ENCODE data around the gene RPL13A. TPM values are rescaled to one million over a fixed set of nuclear protein-coding genes. Genes with fewer than 3 reads are reported as not detected.
"Not testable (repeated sequence)": the region's sequence is repeated elsewhere in the genome, so short reads cannot be mapped to it uniquely, and the experiment has no call there.

The RPL13A gene
- total and polyA plus RNA-seq, 2 of the 4 experiments (the other 2 are of a cell fraction), result 1,477 to 2,069 TPM

DNA sequence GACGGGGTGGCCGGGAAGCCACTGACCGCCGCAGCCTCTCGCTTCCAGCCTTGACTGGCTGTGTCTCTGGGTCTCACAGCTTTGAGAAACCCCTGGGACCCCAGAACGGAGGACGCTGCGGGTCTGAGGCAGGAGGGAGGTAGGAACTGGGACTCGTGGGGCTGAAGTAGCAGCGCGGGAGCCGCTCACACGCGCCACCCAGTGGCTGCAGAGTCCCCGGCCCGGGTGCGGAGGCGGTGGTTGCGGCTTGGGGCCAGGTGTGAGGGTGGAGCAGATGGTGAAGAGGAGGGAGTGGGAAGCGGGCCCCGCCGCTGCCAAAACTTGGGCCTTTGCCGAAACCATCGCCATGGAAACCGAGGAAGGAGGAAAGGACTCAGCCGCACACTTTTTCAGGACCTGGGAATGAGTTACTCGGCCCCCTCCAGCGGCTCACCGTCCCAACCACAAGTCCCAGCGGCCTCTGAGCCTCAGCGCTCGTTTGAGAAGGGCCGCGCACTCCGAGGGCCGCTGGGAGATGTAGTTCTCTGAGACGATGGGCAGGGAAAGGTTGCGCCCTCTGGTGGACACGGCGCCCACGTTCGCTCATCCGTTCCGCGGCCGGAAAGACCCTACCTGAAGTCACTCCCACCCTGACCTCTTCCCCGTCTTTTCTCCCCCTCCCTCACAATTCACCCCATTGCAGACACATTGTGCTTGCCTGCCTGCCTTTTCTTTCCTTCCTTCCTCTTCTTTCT is 43.9 kb upstream of the RPL13A start (continued):
- TF ChIP-seq RCOR1 (IDR thresholded peaks at IDR 0.05; ENCODE audit: insufficient replicate concordance, low read length), result no peak
- no peak for TF ChIP-seq NFE2L2 (IDR thresholded peaks at IDR 0.05; ENCODE audit: low read depth, low read length)
- no peak for TF ChIP-seq RFX5 (IDR thresholded peaks at IDR 0.05; ENCODE audit: low read depth, low read length)

DNA sequence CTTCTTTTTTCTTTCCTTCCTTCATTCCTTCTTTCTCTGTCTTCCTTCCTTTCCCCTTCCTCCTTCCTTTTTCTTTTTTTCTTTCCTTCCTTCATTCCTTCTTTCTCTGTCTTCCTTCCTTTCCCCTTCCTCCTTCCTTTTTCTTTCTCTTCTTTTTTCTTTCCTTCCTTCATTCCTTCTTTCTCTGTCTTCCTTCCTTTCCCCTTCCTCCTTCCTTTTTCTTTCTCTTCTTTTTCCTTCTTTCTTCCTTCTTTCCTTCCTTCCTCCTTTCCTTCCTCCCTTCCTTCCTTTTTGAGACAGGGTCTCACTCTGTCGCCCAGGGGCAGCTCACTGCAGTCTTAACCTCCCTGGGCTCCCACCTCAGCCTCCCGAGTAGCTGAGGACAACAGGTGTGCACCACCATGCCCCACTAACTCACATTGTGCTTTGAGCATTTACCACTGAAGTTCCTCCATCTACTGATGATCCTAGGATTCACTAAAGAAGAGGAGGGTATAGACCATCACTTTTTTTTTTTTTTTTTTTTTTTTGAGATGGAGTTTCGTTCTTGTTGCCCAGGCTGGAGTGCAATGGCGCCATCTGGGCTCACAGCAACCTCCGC is 43.2 kb upstream of the RPL13A start:
- in situ Hi-C loops (cut with MboI; ENCODE audit: low sequenced_read_pairs), result loop anchor here (10.0 kb wide), 1 partner anchor 49 kb away; no protein-coding TSS in a partner anchor
- intact Hi-C loops (cut with micrococcal nuclease); H3K4ac ChIP-seq (ENCODE audit: low read depth, low read length); H3K9me1 ChIP-seq (ENCODE audit: insufficient read depth, low read length); H4K91ac ChIP-seq (ENCODE audit: insufficient read depth, low read depth, low read length); H4K5ac ChIP-seq (ENCODE audit: low read depth, low read length); dilution Hi-C loops (cut with HindIII; ENCODE audit: low sequenced_read_pairs, unreplicated experiment); H2BK5ac ChIP-seq (ENCODE audit: low read depth, low read length, poor library complexity, severe bottlenecking); DNase-seq; H3K9me3 ChIP-seq (ENCODE audit: control insufficient read depth, insufficient read depth, low read length); H3K9ac ChIP-seq (ENCODE audit: low read depth, low read length); POLR2A ChIA-PET (ENCODE audit: unreplicated experiment); H3K4me3 ChIP-seq (ENCODE audit: insufficient read depth, low read depth, low read length); H2BK20ac ChIP-seq (ENCODE audit: low read depth, low read length); ATAC-seq (ENCODE audit: low read depth); H2BK15ac ChIP-seq (ENCODE audit: low read depth, low read length); H2BK120ac ChIP-seq (ENCODE audit: low read depth, low read length); H3K4me1 ChIP-seq (ENCODE audit: control insufficient read depth, insufficient read depth, low read length); BruUV-seq (replicated peaks); H3K18ac ChIP-seq (ENCODE audit: low read depth, low read length); H4K20me1 ChIP-seq (ENCODE audit: insufficient read depth, low read length); H3K36me3 ChIP-seq (ENCODE audit: control insufficient read depth, insufficient read depth, low read length); H3K56ac ChIP-seq (ENCODE audit: extremely low read depth, insufficient read depth, low read length); H3K14ac ChIP-seq (replicated peaks; ENCODE audit: low read depth, low read length); H2AK9ac ChIP-seq (replicated peaks; ENCODE audit: low read depth, low read length, poor library complexity); H3K27ac ChIP-seq (ENCODE audit: insufficient read depth, low read length): not testable (repeated sequence)
- Histone ChIP-seq H3K23ac (ENCODE audit: low read depth, low read length) (0 out of 2 replicates have a peak overlapping the region, but pooled peaks have one; percentile 42), H2AK5ac (ENCODE audit: low read depth, low read length) (peak overlapping the region; percentile 20; the same call in 1 of the 2 replicates), H3K4me2 (ENCODE audit: low read depth, low read length) (0 out of 2 replicates have a peak overlapping the region, but pooled peaks have one; percentile 36), H2AFZ (replicated peaks; ENCODE audit: low read length, poor library complexity) (peak overlapping the region; percentile 100), H4K8ac (ENCODE audit: low read depth in 2 of 2, low read length in 2 of 2) (peak overlapping the region in 1 of 2 experiments; percentile 75; a peak in 1 of 4 replicates), H3K27me3 (ENCODE audit: control insufficient read depth, insufficient read depth, low read length) (peaks cover 31% of the 10 kb centered on the region), H3K79me1 (ENCODE audit: low read depth in 1 of 2, low read length in 2 of 2) (peaks cover 4 to 14% of the 10 kb centered on the region in 2 experiments; a peak in 2 of 4 replicates)
- CTCF ChIA-PET, result interaction anchor here (0.6 kb wide), 1 partner anchor 44 kb away, joined by 3 read pairs; no protein-coding TSS in a partner anchor
- WGBS, 2 experiments (ENCODE audit: extremely low coverage in 2 of 2, insufficient read length in 1 of 2), result no CpG with 5 or more reads among the region's 5 CpGs
